Right renal pelvis (tissue), 4 donors: Measurements from ENCODE around the gene HMX1. TPM values are rescaled to one million over a fixed set of nuclear protein-coding genes. Genes with fewer than 3 reads are reported as not detected.

Source experiments
- DNase-seq, 4 donors: peaks; one replicate each; pipeline ENCODE4 v3.0.0-alpha.2; 2013; ENCODE audit warnings: low read depth in 4 of 4, low spot score in 3 of 4, missing footprints in 1 of 4
- polyA plus RNA-seq, 4 donors: library from polyadenylated mRNA; unstranded; fragments of 120-200 nt; gene quantifications; one replicate each; pipeline ENCODE4 v1.2.1, GENCODE V29; 2013; ENCODE audit not compliant: insufficient read length in 4 of 4

The HMX1 gene
- polyA plus RNA-seq, 4 donors, result 0.29 TPM; not detected in 3

- no peak for DNase-seq
Measured at GRCh38 chr4:8870647-8871416, 807 bp downstream of the HMX1 start.

GRCh38 chr4:8869898-8870646 lies 1.6 kb downstream of the HMX1 start:
- no peak for DNase-seq

- no peak for DNase-seq
Measured at GRCh38 chr4:8869002-8869897, 2.4 kb downstream of the HMX1 start.

- DNase-seq, result no peak
Measured at GRCh38 chr4:8868321-8869001, 3.2 kb downstream of the HMX1 start.

- DNase-seq, result no peak
Measured at GRCh38 chr4:8867624-8868320, 3.9 kb downstream of the HMX1 start.

GRCh38 chr4:8866828-8867623 lies 4.6 kb downstream of the HMX1 start:
- no peak for DNase-seq

- no peak for DNase-seq
Measured at GRCh38 chr4:8866421-8866820, 5.2 kb downstream of the HMX1 start.

- no peak for DNase-seq
Measured at GRCh38 chr4:8865681-8866310, 5.8 kb downstream of the HMX1 start.

GRCh38 chr4:8864912-8865680 lies 6.5 kb downstream of the HMX1 start:
- no peak for DNase-seq

- no peak for DNase-seq
Measured at GRCh38 chr4:8863686-8864682, 7.7 kb downstream of the HMX1 start.

- no peak for DNase-seq
Measured at GRCh38 chr4:8862800-8863685, 8.6 kb downstream of the HMX1 start.

- DNase-seq, result no peak
Measured at GRCh38 chr4:8862334-8862733, 9.3 kb downstream of the HMX1 start.

GRCh38 chr4:8861576-8862295 lies 9.9 kb downstream of the HMX1 start:
- DNase-seq, result no peak

GRCh38 chr4:8860892-8861575 lies 10.6 kb downstream of the HMX1 start:
- DNase-seq, result no peak
